Fibroblast of the aortic adventitia (primary cell): ENCODE data around the gene HECTD4. TPM values are rescaled to one million over a fixed set of nuclear protein-coding genes. Genes with fewer than 3 reads are reported as not detected.

Experiments used
- DNase-seq: peaks from one replicate; pipeline ENCODE4 v3.0.0-alpha.2; 2010; ENCODE audit warnings: low read depth
- H3K4me3 ChIP-seq: 2 replicates; pipeline ENCODE4 v1.5.1; 2011; ENCODE audit warnings: low read depth, mild to moderate bottlenecking, control low read depth, low read length, moderate library complexity
- total RNA-seq: library from RNA; depleted of rRNA; stranded (reverse); fragments of >200 nt; gene quantifications from 2 replicates; pipeline ENCODE4 v1.2.3, GENCODE V29; 2012; ENCODE audit warnings: low replicate concordance
- TF ChIP-seq, protein P1 (sequence below): IDR thresholded peaks from 2 replicates; pipeline ENCODE4 v1.5.1; 2011; ENCODE audit warnings: mild to moderate bottlenecking, low read length, control low read depth, inconsistent platforms; ENCODE audit not compliant: insufficient read depth

Gene HECTD4
- total RNA-seq, 1 donor, result 22.1 TPM

DNA sequence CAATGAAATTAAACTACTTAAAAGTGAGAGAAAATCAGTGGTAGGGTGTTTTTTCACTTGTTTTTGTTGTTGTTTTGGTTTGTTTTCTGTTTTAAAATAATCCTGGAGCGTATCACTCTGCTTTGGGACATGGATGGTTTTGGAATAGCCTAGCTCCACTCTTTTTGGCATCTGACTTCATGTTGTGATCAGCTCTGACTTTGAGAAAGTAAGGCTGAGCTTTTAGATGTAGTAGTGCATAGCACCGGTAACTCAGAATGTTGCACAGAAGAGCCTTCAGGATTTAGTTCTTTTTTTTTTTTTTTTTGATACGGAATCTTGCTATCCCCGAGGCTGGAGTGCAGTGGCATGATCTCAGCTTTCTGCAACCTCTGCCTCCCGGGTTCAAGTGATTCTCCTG, 248.8 kb downstream of the HECTD4 start:
- TF ChIP-seq, protein P1, sequence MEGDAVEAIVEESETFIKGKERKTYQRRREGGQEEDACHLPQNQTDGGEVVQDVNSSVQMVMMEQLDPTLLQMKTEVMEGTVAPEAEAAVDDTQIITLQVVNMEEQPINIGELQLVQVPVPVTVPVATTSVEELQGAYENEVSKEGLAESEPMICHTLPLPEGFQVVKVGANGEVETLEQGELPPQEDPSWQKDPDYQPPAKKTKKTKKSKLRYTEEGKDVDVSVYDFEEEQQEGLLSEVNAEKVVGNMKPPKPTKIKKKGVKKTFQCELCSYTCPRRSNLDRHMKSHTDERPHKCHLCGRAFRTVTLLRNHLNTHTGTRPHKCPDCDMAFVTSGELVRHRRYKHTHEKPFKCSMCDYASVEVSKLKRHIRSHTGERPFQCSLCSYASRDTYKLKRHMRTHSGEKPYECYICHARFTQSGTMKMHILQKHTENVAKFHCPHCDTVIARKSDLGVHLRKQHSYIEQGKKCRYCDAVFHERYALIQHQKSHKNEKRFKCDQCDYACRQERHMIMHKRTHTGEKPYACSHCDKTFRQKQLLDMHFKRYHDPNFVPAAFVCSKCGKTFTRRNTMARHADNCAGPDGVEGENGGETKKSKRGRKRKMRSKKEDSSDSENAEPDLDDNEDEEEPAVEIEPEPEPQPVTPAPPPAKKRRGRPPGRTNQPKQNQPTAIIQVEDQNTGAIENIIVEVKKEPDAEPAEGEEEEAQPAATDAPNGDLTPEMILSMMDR, result no peak
- no peak overlapping the region for H3K4me3 ChIP-seq
- no peak for DNase-seq

DNA sequence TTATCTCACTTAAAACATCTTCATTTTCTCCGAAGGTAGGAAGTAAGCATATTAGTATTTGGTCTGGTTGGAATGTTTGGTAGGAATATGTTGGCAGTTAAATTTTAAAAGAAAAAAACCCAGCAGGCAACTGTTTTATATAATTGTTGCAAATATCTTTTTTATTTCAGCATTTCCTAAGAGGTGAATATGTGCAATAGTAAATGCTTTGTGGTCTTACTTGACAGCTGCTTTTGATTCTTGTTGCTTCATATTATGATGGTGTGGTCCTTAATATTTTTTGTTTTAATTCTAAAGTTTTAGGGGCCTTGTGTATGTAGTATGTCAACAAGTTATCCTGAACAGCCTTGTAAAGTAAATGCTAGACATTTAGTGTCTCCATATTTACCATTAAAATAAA, 250.5 kb downstream of the HECTD4 start:
- no peak overlapping the region for H3K4me3 ChIP-seq
- no peak for DNase-seq
- TF ChIP-seq, protein P1, result no peak

DNA sequence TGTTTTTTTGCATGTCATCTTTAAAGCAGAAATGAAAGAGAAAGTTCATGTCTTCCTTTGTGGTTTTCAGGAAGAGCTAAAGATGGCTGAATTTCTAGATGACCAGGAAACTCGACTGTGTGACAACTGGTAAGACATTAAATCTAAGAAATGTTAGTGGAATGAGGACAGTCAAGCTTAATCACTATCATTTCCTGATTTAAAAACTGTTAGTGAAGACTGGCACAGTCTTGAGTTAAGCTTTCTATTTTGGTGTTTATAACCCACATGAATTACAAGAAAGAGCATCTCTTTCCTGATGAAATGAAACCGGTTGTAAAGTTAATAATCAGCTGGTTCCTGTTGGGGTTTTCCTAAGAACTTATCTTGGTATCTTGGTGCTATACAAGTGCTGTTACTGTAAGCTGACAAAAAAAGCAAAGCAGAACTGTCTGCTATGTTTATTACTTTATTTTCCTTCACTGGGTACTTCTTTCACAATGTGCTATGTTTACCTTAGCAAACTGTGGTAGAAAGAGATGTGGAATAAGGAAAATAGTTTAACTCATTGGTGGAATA, 251.7 kb downstream of the HECTD4 start:
- peak; percentile 29 for DNase-seq
- TF ChIP-seq, protein P1, result no peak
- no peak overlapping the region for H3K4me3 ChIP-seq

DNA sequence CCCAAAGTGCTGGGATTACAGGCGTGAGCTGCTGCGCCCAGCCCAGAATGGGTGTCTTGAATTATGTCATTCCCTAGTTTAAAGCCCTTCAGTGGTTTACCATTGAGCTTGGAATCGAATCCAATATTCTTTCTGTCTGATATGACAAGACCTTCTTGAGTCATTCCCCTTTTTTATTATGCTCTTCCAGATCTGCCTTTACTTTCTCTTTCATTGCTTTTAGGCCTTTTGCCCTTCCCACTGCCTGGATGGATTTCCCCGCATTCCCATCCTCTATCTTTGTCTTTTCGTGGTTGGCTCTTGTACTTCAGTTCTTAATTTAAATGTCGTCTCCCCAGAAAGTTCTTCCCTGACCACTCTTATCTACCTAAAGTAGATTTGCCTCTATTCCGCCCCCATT, 255.3 kb downstream of the HECTD4 start:
- peak overlapping the region; percentile 40 for H3K4me3 ChIP-seq
- TF ChIP-seq, protein P1, result no peak
- DNase-seq, result peak; percentile 30

DNA sequence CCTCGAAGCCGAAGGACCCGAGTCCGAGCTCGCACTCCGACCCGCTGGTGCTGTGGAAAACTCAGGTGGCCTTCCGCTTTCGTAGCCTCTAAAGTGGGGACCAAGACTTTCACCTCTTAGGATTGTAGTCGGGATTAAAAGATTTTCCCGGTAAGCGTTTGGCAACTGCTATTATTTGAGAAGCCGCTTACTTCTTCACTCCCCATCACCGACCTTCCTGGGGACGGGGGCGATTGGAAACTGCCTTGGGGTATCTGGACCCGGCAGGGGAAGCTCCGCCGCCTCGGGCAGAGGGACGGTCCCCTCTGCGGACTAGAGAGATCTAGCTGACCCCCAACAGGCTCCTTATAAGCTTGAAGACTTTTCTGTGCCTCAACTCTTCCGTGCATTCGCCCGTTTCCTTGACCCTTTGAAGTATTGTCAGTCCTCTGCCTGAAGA, 256.2 kb downstream of the HECTD4 start:
- TF ChIP-seq, protein P1, result no peak
- no peak for DNase-seq

DNA sequence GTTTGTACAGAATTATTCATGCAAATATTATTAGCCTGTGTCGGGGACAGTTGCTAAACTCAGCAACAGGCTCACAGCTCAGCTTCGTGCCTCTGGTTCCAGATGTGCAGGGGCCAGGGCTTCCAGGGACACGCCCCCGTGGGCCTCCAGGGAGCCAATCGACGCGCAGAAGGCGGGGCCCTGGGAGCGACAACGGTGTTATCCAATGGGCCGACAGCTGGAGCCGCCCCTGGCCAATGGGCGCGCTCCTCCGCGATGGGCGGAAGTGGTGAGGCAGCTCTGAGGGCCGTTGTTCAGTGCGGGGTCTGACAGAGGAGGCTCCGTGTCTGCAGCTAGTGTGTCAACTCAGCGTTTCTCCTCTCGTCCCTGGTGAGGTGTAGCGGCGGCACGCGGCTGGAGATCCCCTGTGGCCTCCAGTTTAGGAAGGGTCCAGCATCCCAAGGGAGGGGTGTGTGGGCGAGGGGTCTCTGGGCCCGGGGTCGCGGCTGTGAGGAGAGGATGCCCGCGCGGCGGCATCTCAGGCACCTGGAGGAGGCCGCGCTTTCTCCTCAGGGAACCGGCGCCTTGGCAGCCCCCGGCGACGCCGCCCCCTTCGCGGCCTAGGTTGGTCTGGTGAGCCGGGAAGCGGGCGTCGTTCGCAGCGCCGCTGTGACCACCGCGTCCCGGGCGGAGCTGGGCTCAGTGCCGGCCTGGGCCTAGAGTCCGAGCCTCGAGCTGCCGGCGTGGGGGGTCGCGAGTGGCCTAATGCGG, 256.8 kb downstream of the HECTD4 start, which contains the start of gene TRAFD1:
TSS of gene TRAFD1 (plus strand) at position 311 of the 750 bp plus-strand sequence. CDS start 4,963 bp downstream, outside the sequence.
- TF ChIP-seq, protein P1, result no peak
- peak within 1 kb of the TSS; percentile 98 for H3K4me3 ChIP-seq
- peak; percentile 95 for DNase-seq

More for the DNA sequence above, 256.2 kb downstream of the HECTD4 start:
- H3K4me3 ChIP-seq, result peak overlapping the region; percentile 98

DNA sequence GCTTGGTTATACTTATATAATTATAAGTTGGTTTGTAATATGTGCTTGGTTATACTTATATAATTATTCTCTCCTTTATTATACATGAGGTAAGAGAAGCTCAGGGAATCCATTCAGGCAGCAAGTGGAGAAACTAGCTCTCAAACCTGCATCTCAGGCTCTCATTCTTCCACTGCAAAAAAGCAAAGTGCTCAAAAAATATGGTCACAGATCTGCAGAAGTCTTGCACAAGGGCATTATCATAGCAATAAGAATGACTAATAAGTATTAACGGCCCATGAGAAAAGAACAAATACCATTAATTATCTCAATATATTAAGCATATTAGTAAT, 257.3 kb downstream of the HECTD4 start:
- H3K4me3 ChIP-seq, result no peak overlapping the region
- TF ChIP-seq, protein P1, result no peak
- no peak for DNase-seq
